CD14-positive monocyte (primary cell): Measurements from ENCODE around the gene FNDC3B. TPM values are rescaled to one million over a fixed set of nuclear protein-coding genes. Genes with fewer than 3 reads are reported as not detected.

Experiments
- DNase-seq, 3 donors: peaks; one replicate each; pipeline ENCODE4 v3.0.0-alpha.2; 2011 to 2022
- H2AFZ ChIP-seq: 2 replicates; pipeline ENCODE4 v1.6.0; 2012; ENCODE audit warnings: mild to moderate bottlenecking, low read depth, low read length, inconsistent platforms; ENCODE audit not compliant: insufficient read depth, poor library complexity, severe bottlenecking
- H3K27ac ChIP-seq, 2 donors: 1 replicate in 1 of 2; 2 replicates in 1 of 2; pipeline ENCODE4 v1.5.1; 2012 to 2013; ENCODE audit warnings: low read length in 2 of 2, control low read depth in 1 of 2, inconsistent platforms in 1 of 2, low read depth in 1 of 2, mild to moderate bottlenecking in 1 of 2
- H3K27me3 ChIP-seq, 2 donors: one replicate each; pipeline versions ENCODE4 v1.6.0 to v1.6.1; 2011 to 2013; ENCODE audit warnings: low read length in 2 of 2; ENCODE audit not compliant: control insufficient read depth in 2 of 2, insufficient read depth in 2 of 2
- H3K36me3 ChIP-seq, 2 donors: replicated peaks in 1 of 2; 1 replicate in 1 of 2; 2 replicates in 1 of 2; pipeline versions ENCODE4 v1.5.1 to v1.6.1; 2012 to 2013; ENCODE audit warnings: low read length in 2 of 2, control low read depth in 1 of 2, inconsistent platforms in 1 of 2, mild to moderate bottlenecking in 1 of 2; ENCODE audit not compliant: insufficient read depth in 2 of 2, control insufficient read depth in 1 of 2
- H3K4me1 ChIP-seq, 2 donors: 1 replicate in 1 of 2; 2 replicates in 1 of 2; pipeline versions ENCODE4 v1.5.1 to v1.6.1; 2012 to 2013; ENCODE audit warnings: low read length in 2 of 2, control low read depth in 1 of 2, inconsistent platforms in 1 of 2, mild to moderate bottlenecking in 1 of 2, moderate library complexity in 1 of 2; ENCODE audit not compliant: insufficient read depth in 2 of 2, control insufficient read depth in 1 of 2
- H3K4me2 ChIP-seq: replicated peaks from 2 replicates; pipeline ENCODE3; 2012; ENCODE audit warnings: low read length, moderate library complexity, mild to moderate bottlenecking; ENCODE audit not compliant: poor library complexity, severe bottlenecking; ENCODE audit errors: extremely low read depth
- H3K4me3 ChIP-seq, 3 experiments: fragments of 200-600 bp in 1 of 3; sonication (generic) in 1 of 3; replicated peaks in 1 of 3; 1 replicate in 2 of 3; 2 replicates in 1 of 3; pipeline ENCODE4 v1.5.1; 2011 to 2013; ENCODE audit warnings: low read length in 3 of 3, mild to moderate bottlenecking in 3 of 3, control low read depth in 2 of 3, low read depth in 2 of 3, inconsistent platforms in 1 of 3, moderate library complexity in 1 of 3
- H3K79me2 ChIP-seq: 2 replicates; pipeline ENCODE4 v1.6.0; 2012; ENCODE audit warnings: mild to moderate bottlenecking, control low read depth, inconsistent platforms, low read length, moderate library complexity; ENCODE audit not compliant: insufficient read depth
- H3K9ac ChIP-seq: 2 replicates; pipeline ENCODE4 v1.6.0; 2017; ENCODE audit warnings: low read length, mild to moderate bottlenecking; ENCODE audit not compliant: insufficient read depth, poor library complexity, severe bottlenecking
- H3K9me3 ChIP-seq, 2 donors: replicated peaks in 1 of 2; 1 replicate in 1 of 2; 2 replicates in 1 of 2; pipeline versions ENCODE4 v1.5.1 to v1.6.1; 2012 to 2013; ENCODE audit warnings: low read length in 2 of 2, control low read depth in 1 of 2; ENCODE audit not compliant: control insufficient read depth in 1 of 2, insufficient read depth in 1 of 2
- H4K20me1 ChIP-seq: 2 replicates; pipeline ENCODE4 v1.6.0; 2012; ENCODE audit warnings: mild to moderate bottlenecking, low read length, control low read depth, moderate library complexity; ENCODE audit not compliant: insufficient read depth
- H3K27ac Mint-ChIP-seq, 7 donors: one replicate each; pipeline ENCODE4 v1.8.0; 2020; ENCODE audit warnings: mild to moderate bottlenecking in 7 of 7, mixed read lengths in 7 of 7, moderate library complexity in 6 of 7, inconsistent platforms in 2 of 7
- H3K27me3 Mint-ChIP-seq, 3 donors: one replicate each; pipeline ENCODE4 v1.8.0; 2021 to 2022; ENCODE audit warnings: low read depth in 3 of 3, mild to moderate bottlenecking in 3 of 3, mixed read lengths in 3 of 3, moderate library complexity in 3 of 3, inconsistent platforms in 1 of 3
- H3K36me3 Mint-ChIP-seq, 2 donors: one replicate each; pipeline ENCODE4 v1.8.0; 2020; ENCODE audit warnings: mixed read lengths in 2 of 2, inconsistent platforms in 1 of 2, mild to moderate bottlenecking in 1 of 2
- H3K4me1 Mint-ChIP-seq: one replicate; pipeline ENCODE4 v1.8.0; 2020; ENCODE audit warnings: mild to moderate bottlenecking, mixed read lengths
- H3K4me3 Mint-ChIP-seq, 2 donors: one replicate each; pipeline ENCODE4 v1.8.0; 2020; ENCODE audit warnings: mild to moderate bottlenecking in 2 of 2, mixed read lengths in 2 of 2, moderate library complexity in 1 of 2
- H3K9me3 Mint-ChIP-seq, 7 donors: one replicate each; pipeline ENCODE4 v1.8.0; 2020 to 2022; ENCODE audit warnings: mixed read lengths in 7 of 7, mild to moderate bottlenecking in 6 of 7, moderate library complexity in 6 of 7, inconsistent platforms in 2 of 7
- WGBS: methylation state at CpG from one replicate; pipeline ENCODE4 v1.1.5; 2013; ENCODE audit warnings: missing lambda C conversion rate; ENCODE audit not compliant: insufficient coverage; 5-methylcytosine and 5-hydroxymethylcytosine counted together
- intact Hi-C, 2 donors: fragments of 100-400 bp; cut with micrococcal nuclease; formaldehyde crosslinking; loops; one replicate each; pipeline versions ENCODE4 v1.15.0 to v1.15.1; 2023
- polyA plus RNA-seq, 3 donors: library from polyadenylated mRNA; depleted of rRNA in 1 of 3; unstranded in 2 of 3; stranded (reverse) in 1 of 3; fragments of 300-500 nt in 2 of 3; fragments of >200 nt in 1 of 3; fragmentation: Illumina TruSeq in 2 of 3; gene quantifications; 1 replicate in 2 of 3; 2 replicates in 1 of 3; pipeline ENCODE4 v1.2.3, GENCODE V29; 2012 to 2021
- TF ChIP-seq, protein P1 (sequence below): fragments of 200-600 bp; IDR thresholded peaks from one replicate; pipeline ENCODE4 v1.8.0; 2022; ENCODE audit warnings: antibody characterized with exemption, mild to moderate bottlenecking

The FNDC3B gene
- polyA plus RNA-seq, 3 donors = 19.6 to 36.1 (median 25.7) TPM

GRCh38 chr3:172316758-172317157 lies 277.4 kb downstream of the FNDC3B start:
- H3K36me3 Mint-ChIP-seq = peaks cover 48 to 86% of the 10 kb centered on the region in 2 donors
- Histone ChIP-seq H3K4me2 (no peak overlapping the region), H2AFZ (no peak overlapping the region), H3K27ac (peak overlapping the region in 1 of 2 donors; percentile 52), H3K36me3 (peaks cover 56 to 81% of the 10 kb centered on the region in 2 donors), H3K9ac (no peak overlapping the region), H3K79me2 (peaks cover 3% of the 10 kb centered on the region), H3K4me1 (peaks cover 14% of the 10 kb centered on the region in 2 donors), H4K20me1 (peaks cover 16% of the 10 kb centered on the region), H3K4me3 (no peak overlapping the region), H3K27me3 (no peaks in the 10 kb centered on the region), H3K9me3 (no peaks in the 10 kb centered on the region)
- H3K27me3 Mint-ChIP-seq = peaks cover 0 to 1% (median 0%) of the 10 kb centered on the region in 3 donors
- no peak overlapping the region for H3K4me3 Mint-ChIP-seq
- peak overlapping the region in 3 of 7 donors; percentile 32 to 68 (median 60) for H3K27ac Mint-ChIP-seq
- intact Hi-C loops = no loop called here
- WGBS = no CpG with 5 or more reads among the region's 4 CpGs
- peaks cover 0 to 3% (median 0%) of the 10 kb centered on the region in 7 donors for H3K9me3 Mint-ChIP-seq
- DNase-seq = no peak
- peaks cover 16% of the 10 kb centered on the region for H3K4me1 Mint-ChIP-seq
- TF ChIP-seq, protein P1, sequence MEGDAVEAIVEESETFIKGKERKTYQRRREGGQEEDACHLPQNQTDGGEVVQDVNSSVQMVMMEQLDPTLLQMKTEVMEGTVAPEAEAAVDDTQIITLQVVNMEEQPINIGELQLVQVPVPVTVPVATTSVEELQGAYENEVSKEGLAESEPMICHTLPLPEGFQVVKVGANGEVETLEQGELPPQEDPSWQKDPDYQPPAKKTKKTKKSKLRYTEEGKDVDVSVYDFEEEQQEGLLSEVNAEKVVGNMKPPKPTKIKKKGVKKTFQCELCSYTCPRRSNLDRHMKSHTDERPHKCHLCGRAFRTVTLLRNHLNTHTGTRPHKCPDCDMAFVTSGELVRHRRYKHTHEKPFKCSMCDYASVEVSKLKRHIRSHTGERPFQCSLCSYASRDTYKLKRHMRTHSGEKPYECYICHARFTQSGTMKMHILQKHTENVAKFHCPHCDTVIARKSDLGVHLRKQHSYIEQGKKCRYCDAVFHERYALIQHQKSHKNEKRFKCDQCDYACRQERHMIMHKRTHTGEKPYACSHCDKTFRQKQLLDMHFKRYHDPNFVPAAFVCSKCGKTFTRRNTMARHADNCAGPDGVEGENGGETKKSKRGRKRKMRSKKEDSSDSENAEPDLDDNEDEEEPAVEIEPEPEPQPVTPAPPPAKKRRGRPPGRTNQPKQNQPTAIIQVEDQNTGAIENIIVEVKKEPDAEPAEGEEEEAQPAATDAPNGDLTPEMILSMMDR = no peak

- WGBS = 85% methylated on average over 4 of the region's 8 CpGs
- peaks cover 0 to 3% (median 0%) of the 10 kb centered on the region in 7 donors for H3K9me3 Mint-ChIP-seq
- Histone ChIP-seq H3K9ac (no peak overlapping the region), H3K4me2 (no peak overlapping the region), H3K36me3 (peaks cover 55 to 81% of the 10 kb centered on the region in 2 donors), H3K27ac (peak overlapping the region in 1 of 2 donors; percentile 79), H3K27me3 (no peaks in the 10 kb centered on the region), H2AFZ (no peak overlapping the region), H3K79me2 (peaks cover 3% of the 10 kb centered on the region), H3K9me3 (no peaks in the 10 kb centered on the region), H3K4me1 (peaks cover 14% of the 10 kb centered on the region in 2 donors), H4K20me1 (peaks cover 20% of the 10 kb centered on the region), H3K4me3 (no peak overlapping the region)
- no peak for DNase-seq
- H3K27me3 Mint-ChIP-seq = peaks cover 0 to 3% (median 2%) of the 10 kb centered on the region in 3 donors
- H3K27ac Mint-ChIP-seq = peak overlapping the region in 6 of 7 donors; percentile 60 to 90 (median 86)
- intact Hi-C loops = no loop called here
- peaks cover 16% of the 10 kb centered on the region for H3K4me1 Mint-ChIP-seq
- no peak overlapping the region for H3K4me3 Mint-ChIP-seq
- H3K36me3 Mint-ChIP-seq = peaks cover 47 to 84% of the 10 kb centered on the region in 2 donors
- TF ChIP-seq, protein P1 = no peak
Measured at GRCh38 chr3:172317481-172317880, 278.1 kb downstream of the FNDC3B start.
